SK-N-SH (cell line): ENCODE measurements around the gene ATPAF2. TPM values are rescaled to one million over a fixed set of nuclear protein-coding genes. Genes with fewer than 3 reads are reported as not detected.

Experiments
- CTCF ChIA-PET: fragments of 300-600, 350-600 bp; formaldehyde crosslinking; extraction: SDS; loops from one replicate; lab custom pipeline; 2021; lab: Yijun Ruan, JAX
- POLR2A ChIA-PET: fragments of 350-600 bp; sonication (Branson Sonifier 250); formaldehyde crosslinking; extraction: SDS; loops from one replicate; lab custom pipeline; 2020; ENCODE audit warnings: antibody characterized with exemption, inconsistent platforms; lab: Yijun Ruan, JAX
- DNase-seq: peaks from one replicate; pipeline ENCODE4 v3.0.0; 2012
- H2AFZ ChIP-seq: fragments of 200-600 bp; sonication (generic); 2 replicates; pipeline ENCODE4 v1.8.1; 2016; ENCODE audit warnings: antibody characterized with exemption, mild to moderate bottlenecking, low read depth
- H3F3A ChIP-seq: fragments of 200-600 bp; sonication (generic); replicated peaks from 2 replicates; pipeline ENCODE3; 2016; ENCODE audit warnings: antibody characterized with exemption, mild to moderate bottlenecking; ENCODE audit not compliant: insufficient read depth
- H3K27ac ChIP-seq, 2 experiments: fragments of 200-500 bp in 1 of 2; fragments of 200-600 bp in 1 of 2; sonication (Bioruptor generic) in 1 of 2; sonication (generic), shearing (Covaris generic) in 1 of 2; 2 replicates each; pipeline versions ENCODE4 v1.5.1 to v1.6.1; 2014 to 2016; ENCODE audit warnings: low read depth in 2 of 2, inconsistent platforms in 1 of 2, low read length in 1 of 2, mild to moderate bottlenecking in 1 of 2, mixed read lengths in 1 of 2
- H3K27me3 ChIP-seq: fragments of 200-600 bp; sonication (generic), shearing (Covaris generic); 2 replicates; pipeline ENCODE4 v1.6.1; 2016; ENCODE audit warnings: mixed run types; ENCODE audit not compliant: insufficient read depth
- H3K36me3 ChIP-seq, 2 experiments: fragments of 200-500 bp in 1 of 2; fragments of 200-600 bp in 1 of 2; sonication (Bioruptor generic) in 1 of 2; sonication (generic) in 1 of 2; replicated peaks in 1 of 2; 2 replicates each; pipeline versions ENCODE3 to v1.5.1; 2014 to 2016; ENCODE audit warnings: low read length in 1 of 2, mild to moderate bottlenecking in 1 of 2; ENCODE audit not compliant: insufficient read depth in 2 of 2, control insufficient read depth in 1 of 2
- H3K4me1 ChIP-seq, 2 experiments: fragments of 200-500 bp in 1 of 2; fragments of 200-600 bp in 1 of 2; sonication (Bioruptor generic) in 1 of 2; sonication (generic), shearing (Covaris generic) in 1 of 2; 2 replicates each; pipeline versions ENCODE4 v1.5.1 to v1.6.1; 2014 to 2016; ENCODE audit warnings: low read depth in 1 of 2, low read length in 1 of 2, mixed run types in 1 of 2; ENCODE audit not compliant: insufficient read depth in 2 of 2, control insufficient read depth in 1 of 2
- H3K4me2 ChIP-seq: fragments of 200-600 bp; sonication (generic), shearing (Covaris generic); 2 replicates; pipeline ENCODE4 v1.6.1; 2017; ENCODE audit warnings: mixed run types
- H3K4me3 ChIP-seq, 2 experiments: fragments of 200-500 bp in 1 of 2; fragments of 200-600 bp in 1 of 2; sonication (Bioruptor generic) in 1 of 2; sonication (generic), shearing (Covaris generic) in 1 of 2; 2 replicates each; pipeline versions ENCODE4 v1.5.1 to v1.8.1; 2014 to 2016; ENCODE audit warnings: low read depth in 2 of 2, inconsistent platforms in 1 of 2, low read length in 1 of 2, mild to moderate bottlenecking in 1 of 2, mixed read lengths in 1 of 2, moderate library complexity in 1 of 2
- H3K79me2 ChIP-seq: fragments of 200-600 bp; sonication (generic); 2 replicates; pipeline ENCODE4 v1.8.1; 2017; ENCODE audit warnings: mild to moderate bottlenecking; ENCODE audit not compliant: insufficient read depth
- H3K9ac ChIP-seq: fragments of 200-600 bp; sonication (generic); 2 replicates; pipeline ENCODE4 v1.6.1; 2017; ENCODE audit warnings: mixed run types
- H3K9me2 ChIP-seq: fragments of 200-600 bp; sonication (generic); 2 replicates; pipeline ENCODE4 v1.6.1; 2017; ENCODE audit warnings: mixed run types
- H3K9me3 ChIP-seq: fragments of 200-600 bp; sonication (generic); 2 replicates; pipeline ENCODE4 v1.6.1; 2017; ENCODE audit warnings: mixed run types, mild to moderate bottlenecking, moderate library complexity
- H4K20me1 ChIP-seq: fragments of 200-600 bp; sonication (generic); 2 replicates; pipeline ENCODE4 v1.6.1; 2017; ENCODE audit warnings: mild to moderate bottlenecking, mixed run types; ENCODE audit not compliant: insufficient read depth
- CHD2 ChIP-seq: fragments of 150-350 bp; IDR thresholded peaks from 2 replicates; pipeline ENCODE4 v1.6.1; 2018; ENCODE audit warnings: low read length; ENCODE audit not compliant: partially characterized antibody
- ELF1 ChIP-seq: IDR thresholded peaks from 2 replicates; pipeline ENCODE4 v1.4.0; 2012
- EZH2phosphoT487 ChIP-seq: fragments of 200-600 bp; sonication (generic); IDR thresholded peaks from 2 replicates; pipeline ENCODE4 v1.6.1; 2017; ENCODE audit warnings: low read depth, mixed run types, mild to moderate bottlenecking, antibody characterized with exemption, moderate library complexity, borderline replicate concordance
- FOXM1 ChIP-seq: IDR thresholded peaks from 2 replicates; pipeline ENCODE4 v1.4.0; 2012; ENCODE audit warnings: low read depth, mild to moderate bottlenecking
- MEF2A ChIP-seq: IDR thresholded peaks from 2 replicates; pipeline ENCODE4 v1.4.0; 2012; ENCODE audit warnings: low read depth, borderline replicate concordance
- MXI1 ChIP-seq: IDR thresholded peaks from 2 replicates; pipeline ENCODE4 v1.6.1; 2012; ENCODE audit warnings: mild to moderate bottlenecking, low read depth, low read length, improper control_type of control experiment
- PBX3 ChIP-seq: IDR thresholded peaks from 2 replicates; pipeline ENCODE4; 2012
- RAD21 ChIP-seq: IDR thresholded peaks from 2 replicates; pipeline ENCODE4 v1.6.1; 2012; ENCODE audit warnings: mild to moderate bottlenecking, low read length
- SMC3 ChIP-seq: IDR thresholded peaks from 2 replicates; pipeline ENCODE4 v1.6.1; 2012; ENCODE audit warnings: low read depth, low read length, improper control_type of control experiment
- USF1 ChIP-seq: IDR thresholded peaks from 2 replicates; pipeline ENCODE4 v1.4.0; 2012; ENCODE audit warnings: low read depth, borderline replicate concordance
- USF2 ChIP-seq: fragments of 150-350 bp; IDR thresholded peaks from 2 replicates; pipeline ENCODE4 v1.6.1; 2017; ENCODE audit warnings: antibody characterized with exemption, low read length, low read depth, borderline replicate concordance
- WGBS: methylation state at CpG from one replicate; pipeline ENCODE4 v1.1.6; 2017; ENCODE audit warnings: low lambda C conversion rate; 5-methylcytosine and 5-hydroxymethylcytosine counted together
- polyA plus RNA-seq, 3 experiments: library from polyadenylated mRNA; depleted of rRNA; stranded (reverse); fragments of >200 nt; gene quantifications; 2 replicates each; pipeline ENCODE4 v1.2.3, GENCODE V29; 2012
- TF ChIP-seq, protein P1 (sequence below): fragments of 200-600 bp; sonication (generic); IDR thresholded peaks from 2 replicates; pipeline ENCODE4 v1.6.1; 2017; ENCODE audit warnings: antibody characterized with exemption, mild to moderate bottlenecking, moderate library complexity

The ATPAF2 gene
- polyA plus RNA-seq, 1 of the 3 experiments (the other 2 are of a cell fraction) = 20.8 TPM

- TF ChIP-seq EZH2phosphoT487 = no peak
- TF ChIP-seq USF2 = no peak
- no peak for TF ChIP-seq MEF2A
- TF ChIP-seq FOXM1 = no peak
- TF ChIP-seq USF1 = no peak
- TF ChIP-seq ELF1 = no peak
- no peak for TF ChIP-seq MXI1
These were observed 51.6 kb downstream of the ATPAF2 start (continued) for GRCh38 chr17:17987187-17987896.

- WGBS = 78% methylated on average over 3 of the region's 3 CpGs
- TF ChIP-seq ELF1 = no peak
- TF ChIP-seq, protein P1, sequence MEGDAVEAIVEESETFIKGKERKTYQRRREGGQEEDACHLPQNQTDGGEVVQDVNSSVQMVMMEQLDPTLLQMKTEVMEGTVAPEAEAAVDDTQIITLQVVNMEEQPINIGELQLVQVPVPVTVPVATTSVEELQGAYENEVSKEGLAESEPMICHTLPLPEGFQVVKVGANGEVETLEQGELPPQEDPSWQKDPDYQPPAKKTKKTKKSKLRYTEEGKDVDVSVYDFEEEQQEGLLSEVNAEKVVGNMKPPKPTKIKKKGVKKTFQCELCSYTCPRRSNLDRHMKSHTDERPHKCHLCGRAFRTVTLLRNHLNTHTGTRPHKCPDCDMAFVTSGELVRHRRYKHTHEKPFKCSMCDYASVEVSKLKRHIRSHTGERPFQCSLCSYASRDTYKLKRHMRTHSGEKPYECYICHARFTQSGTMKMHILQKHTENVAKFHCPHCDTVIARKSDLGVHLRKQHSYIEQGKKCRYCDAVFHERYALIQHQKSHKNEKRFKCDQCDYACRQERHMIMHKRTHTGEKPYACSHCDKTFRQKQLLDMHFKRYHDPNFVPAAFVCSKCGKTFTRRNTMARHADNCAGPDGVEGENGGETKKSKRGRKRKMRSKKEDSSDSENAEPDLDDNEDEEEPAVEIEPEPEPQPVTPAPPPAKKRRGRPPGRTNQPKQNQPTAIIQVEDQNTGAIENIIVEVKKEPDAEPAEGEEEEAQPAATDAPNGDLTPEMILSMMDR = peak; percentile 46
- TF ChIP-seq SMC3 = peak; percentile 34; the same call in 1 of the 2 replicates
- TF ChIP-seq CHD2 = no peak
- TF ChIP-seq PBX3 = no peak
- TF ChIP-seq RAD21 = peak; percentile 65
- H2AFZ ChIP-seq = no peak overlapping the region
- ChIA-PET POLR2A (no interaction called here), CTCF (interaction anchor here (0.8 to 3.5 kb wide), 10 partner anchors 9 to 125 kb away, joined by 3 to 23 read pairs (median 5); partner anchors contain the start of genes ATPAF2, DRC3, GID4 and TOM1L2)
- no peaks in the 10 kb centered on the region for H3K79me2 ChIP-seq
- H3K9me2 ChIP-seq = no peaks in the 10 kb centered on the region
- H3K36me3 ChIP-seq = no peaks in the 10 kb centered on the region
- peak; percentile 54 for DNase-seq
- peaks cover 2 to 4% of the 10 kb centered on the region in 2 experiments; a peak in 2 of 4 replicates for H3K4me1 ChIP-seq
- no peak overlapping the region for H3K27ac ChIP-seq
- no peaks in the 10 kb centered on the region for H4K20me1 ChIP-seq
- no peaks in the 10 kb centered on the region for H3K27me3 ChIP-seq
- no peak overlapping the region for H3K9ac ChIP-seq
- no peaks in the 10 kb centered on the region for H3K9me3 ChIP-seq
- H3F3A ChIP-seq = peaks cover 4% of the 10 kb centered on the region
- no peak overlapping the region for H3K4me2 ChIP-seq
- no peak overlapping the region for H3K4me3 ChIP-seq
These were observed 53.4 kb downstream of the ATPAF2 start for GRCh38 chr17:17985555-17985954.
